ENCODE data around the gene OR5I1. TPM values are rescaled to one million over a fixed set of nuclear protein-coding genes. Genes with fewer than 3 reads are reported as not detected.
A peak's percentile ranks its signal among the peaks of the same experiment; 100 is the strongest.
"Not testable (repeated sequence)": the region's sequence is repeated elsewhere in the genome, so short reads cannot be mapped to it uniquely, and the experiment has no call there.

The OR5I1 gene
- not detected for polyA plus RNA-seq (ENCODE audit: low read depth in 6 of 6)

GRCh38 chr11:55936300-55936699, at the start of gene OR5I1:
Gene OR5I1 (minus strand): TSS chr11:55936400. CDS start chr11:55936400, 0 bp downstream.
- H3K4me1 Mint-ChIP-seq, result no peaks in the 10 kb centered on the region
- DNase-seq, result no peak
- H3K4me3 Mint-ChIP-seq, result no peak within 1 kb of the TSS
- H3K36me3 Mint-ChIP-seq, result no peaks in the 10 kb centered on the region
- ATAC-seq (ENCODE audit: low read depth in 2 of 2), result no peak
- H3K27me3 Mint-ChIP-seq, result no peaks in the 10 kb centered on the region
- H3K27ac Mint-ChIP-seq, result no peak within 1 kb of the TSS
- H3K9me3 Mint-ChIP-seq, result peaks cover 0 to 5% (median 0%) of the 10 kb centered on the region in 7 donors

- no peaks in the 10 kb centered on the region for H3K27me3 Mint-ChIP-seq
- no peak overlapping the region for H3K27ac Mint-ChIP-seq
- DNase-seq, result no peak
- no peaks in the 10 kb centered on the region for H3K36me3 Mint-ChIP-seq
- no peaks in the 10 kb centered on the region for H3K4me1 Mint-ChIP-seq
- peaks cover 2 to 9% (median 4%) of the 10 kb centered on the region in 7 donors for H3K9me3 Mint-ChIP-seq
- ATAC-seq (ENCODE audit: low read depth in 2 of 2), result no peak
- H3K4me3 Mint-ChIP-seq, result no peak overlapping the region
Observed at GRCh38 chr11:55970935-55971334, 34.7 kb upstream of the OR5I1 start.

- H3K9me3 Mint-ChIP-seq, result peaks cover 2 to 11% (median 4%) of the 10 kb centered on the region in 7 donors
- H3K4me1 Mint-ChIP-seq, result no peaks in the 10 kb centered on the region
- H3K27me3 Mint-ChIP-seq, result no peaks in the 10 kb centered on the region
- H3K4me3 Mint-ChIP-seq, result peak within 1 kb of the TSS in 1 of 8 donors; percentile 42
- no peaks in the 10 kb centered on the region for H3K36me3 Mint-ChIP-seq
- no peak for ATAC-seq (ENCODE audit: low read depth in 2 of 2)
- DNase-seq, result no peak
- no peak within 1 kb of the TSS for H3K27ac Mint-ChIP-seq
Observed at GRCh38 chr11:55969845-55970244, 33.6 kb upstream of the OR5I1 start, which contains the start of gene OR10AG1. Gene OR10AG1 (minus strand): TSS chr11:55969945. CDS start chr11:55969907, 38 bp downstream.

DNA sequence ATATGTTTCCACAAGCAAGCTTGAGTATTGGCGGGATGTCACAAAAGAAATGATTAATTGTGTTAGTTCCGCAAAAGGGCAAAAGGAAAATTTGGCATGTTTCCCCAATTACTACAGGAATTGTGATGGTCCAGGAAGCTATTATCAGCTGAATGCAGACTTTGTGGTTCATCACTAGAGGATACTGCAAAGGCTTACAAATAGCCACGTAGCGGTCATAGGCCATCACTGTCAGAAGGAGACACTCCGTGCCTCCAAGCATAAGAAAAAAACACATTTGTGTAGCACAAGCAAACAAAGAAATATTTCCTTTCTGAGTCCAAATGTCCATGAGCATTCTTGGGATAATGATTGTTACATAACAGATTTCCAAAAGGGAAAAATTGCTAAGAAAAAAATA, 31.7 kb upstream of the OR5I1 start:
- H3K4me3 Mint-ChIP-seq, result no peak overlapping the region
- H3K27ac Mint-ChIP-seq, result no peak overlapping the region
- no peaks in the 10 kb centered on the region for H3K27me3 Mint-ChIP-seq
- H3K36me3 Mint-ChIP-seq, result no peaks in the 10 kb centered on the region
- H3K9me3 Mint-ChIP-seq, result peaks cover 2 to 8% (median 5%) of the 10 kb centered on the region in 7 donors
- H3K4me1 Mint-ChIP-seq, result no peaks in the 10 kb centered on the region
- DNase-seq (no peak), ATAC-seq (ENCODE audit: low read depth in 2 of 2) (no peak)

DNA sequence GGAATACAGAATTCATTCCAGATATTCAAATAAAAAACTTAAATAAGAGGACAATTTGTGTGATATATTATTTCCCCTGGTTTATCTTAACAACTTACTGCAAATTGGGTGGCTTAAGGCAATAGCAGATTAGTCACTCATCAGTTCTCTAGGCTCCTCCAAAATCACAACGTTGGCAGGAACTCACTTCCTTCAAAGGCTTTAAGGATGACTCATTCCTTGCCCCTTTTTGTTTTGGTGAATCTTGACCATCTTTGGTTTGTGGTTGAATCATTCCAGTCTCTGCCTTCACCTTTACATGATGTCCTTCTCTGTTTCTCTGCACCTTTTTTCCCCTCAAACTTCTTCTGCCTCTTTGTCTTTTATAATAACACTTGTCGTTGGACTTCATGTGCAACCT, 30.2 kb upstream of the OR5I1 start:
- ATAC-seq (ENCODE audit: low read depth in 2 of 2) (no peak), DNase-seq (no peak)
- Mint-ChIP-seq H3K27ac (no peak overlapping the region), H3K4me3 (no peak overlapping the region), H3K36me3 (no peaks in the 10 kb centered on the region), H3K27me3 (no peaks in the 10 kb centered on the region), H3K4me1 (no peaks in the 10 kb centered on the region), H3K9me3 (peaks cover 0 to 4% (median 2%) of the 10 kb centered on the region in 7 donors)

DNA sequence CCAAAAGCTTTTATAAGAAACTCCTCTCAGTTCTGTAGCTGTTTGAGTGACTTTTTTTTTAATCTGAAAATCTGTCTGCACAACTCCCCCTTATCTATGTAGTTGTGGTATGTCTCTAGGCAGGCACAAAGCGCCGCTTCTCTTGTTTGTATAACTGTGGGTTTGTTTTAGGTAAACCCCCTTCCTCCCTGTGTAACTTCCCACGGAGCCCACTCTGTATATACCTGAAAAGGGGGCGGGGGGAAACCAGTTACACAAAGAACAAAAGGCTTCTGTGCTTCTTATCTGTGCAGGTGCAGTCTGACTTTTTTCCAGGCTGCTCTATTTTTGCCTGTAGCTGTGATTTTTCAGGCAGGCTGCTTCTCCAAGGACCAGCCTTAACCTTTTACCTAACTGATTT, 20.3 kb upstream of the OR5I1 start:
- no peaks in the 10 kb centered on the region for H3K4me1 Mint-ChIP-seq
- DNase-seq, result no peak
- peaks cover 0 to 2% (median 0%) of the 10 kb centered on the region in 7 donors for H3K9me3 Mint-ChIP-seq
- H3K27me3 Mint-ChIP-seq, result no peaks in the 10 kb centered on the region
- no peak for ATAC-seq (ENCODE audit: low read depth in 2 of 2)
- no peak overlapping the region for H3K4me3 Mint-ChIP-seq
- no peak overlapping the region for H3K27ac Mint-ChIP-seq
- no peaks in the 10 kb centered on the region for H3K36me3 Mint-ChIP-seq

- H3K4me3 Mint-ChIP-seq, result no peak overlapping the region
- DNase-seq, result no peak
Observed at GRCh38 chr11:55949330-55949729, 13.1 kb upstream of the OR5I1 start.

DNA sequence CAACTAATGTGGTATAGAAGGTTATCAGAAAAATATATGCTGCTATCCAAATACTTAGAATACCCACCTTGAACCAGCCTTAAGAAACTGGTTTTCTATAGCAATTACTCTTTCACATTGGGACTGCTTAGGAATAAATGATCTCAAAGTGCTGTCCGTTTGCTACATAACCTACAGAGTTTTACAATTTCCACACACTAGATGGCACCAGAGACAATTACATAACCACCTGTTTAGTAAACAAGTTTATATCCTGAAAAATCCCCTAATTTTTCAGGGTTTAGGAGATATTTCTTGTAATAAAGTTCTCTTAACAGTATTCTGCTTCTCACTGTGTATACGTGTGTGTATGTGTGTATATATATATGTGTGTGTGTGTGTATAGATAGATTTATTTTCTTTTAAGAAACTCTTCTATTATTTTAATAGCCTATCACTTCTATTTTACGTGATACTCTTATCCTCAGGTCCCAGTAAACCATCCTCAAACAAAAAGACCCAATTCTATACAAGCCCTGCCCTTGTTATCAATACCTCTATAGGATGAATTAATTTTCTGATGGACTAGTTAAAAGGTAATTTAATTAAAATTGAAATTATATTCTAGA, 6.7 kb upstream of the OR5I1 start:
- no peaks in the 10 kb centered on the region for H3K27me3 Mint-ChIP-seq

More at GRCh38 chr11:55949330-55949729, 13.1 kb upstream of the OR5I1 start:
- ATAC-seq (ENCODE audit: low read depth in 2 of 2), result no peak
- Mint-ChIP-seq H3K36me3 (no peaks in the 10 kb centered on the region), H3K9me3 (peaks cover 0 to 4% (median 0%) of the 10 kb centered on the region in 7 donors), H3K4me1 (no peaks in the 10 kb centered on the region), H3K27me3 (no peaks in the 10 kb centered on the region), H3K27ac (no peak overlapping the region)

DNA sequence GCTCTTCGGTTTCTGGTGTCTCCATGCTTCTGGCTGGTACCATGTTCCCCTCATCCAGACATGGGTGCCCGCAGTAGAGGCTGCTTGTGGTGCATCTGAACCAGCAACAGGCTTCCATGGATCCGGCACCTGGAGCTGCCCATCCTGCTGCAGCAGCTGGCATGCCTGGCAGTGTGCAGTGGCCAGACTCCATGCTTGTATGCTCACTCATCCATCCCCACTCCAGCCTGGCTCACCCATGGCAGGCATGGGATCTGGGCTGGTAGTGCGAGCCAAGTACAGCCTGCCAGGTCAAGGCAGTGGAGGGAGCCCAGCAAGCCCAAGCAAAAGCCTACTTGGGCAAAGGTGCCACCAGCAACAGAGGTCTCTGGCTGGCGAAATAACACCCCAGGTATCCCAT, 15.7 kb downstream of the OR5I1 start:
- no peak for DNase-seq
- Mint-ChIP-seq H3K4me3 (no peak overlapping the region), H3K27ac (no peak overlapping the region), H3K9me3 (peaks cover 0 to 22% (median 5%) of the 10 kb centered on the region in 7 donors), H3K36me3 (no peaks in the 10 kb centered on the region), H3K4me1 (no peaks in the 10 kb centered on the region), H3K27me3 (no peaks in the 10 kb centered on the region)
- ATAC-seq (ENCODE audit: low read depth in 2 of 2), result no peak

More for the DNA sequence above, 6.7 kb upstream of the OR5I1 start:
- DNase-seq (no peak), ATAC-seq (ENCODE audit: low read depth in 2 of 2) (no peak)
- no peaks in the 10 kb centered on the region for H3K4me1 Mint-ChIP-seq
- H3K4me3 Mint-ChIP-seq, result no peak overlapping the region
- no peak overlapping the region for H3K27ac Mint-ChIP-seq
- no peaks in the 10 kb centered on the region for H3K9me3 Mint-ChIP-seq
- H3K36me3 Mint-ChIP-seq, result no peaks in the 10 kb centered on the region

DNA sequence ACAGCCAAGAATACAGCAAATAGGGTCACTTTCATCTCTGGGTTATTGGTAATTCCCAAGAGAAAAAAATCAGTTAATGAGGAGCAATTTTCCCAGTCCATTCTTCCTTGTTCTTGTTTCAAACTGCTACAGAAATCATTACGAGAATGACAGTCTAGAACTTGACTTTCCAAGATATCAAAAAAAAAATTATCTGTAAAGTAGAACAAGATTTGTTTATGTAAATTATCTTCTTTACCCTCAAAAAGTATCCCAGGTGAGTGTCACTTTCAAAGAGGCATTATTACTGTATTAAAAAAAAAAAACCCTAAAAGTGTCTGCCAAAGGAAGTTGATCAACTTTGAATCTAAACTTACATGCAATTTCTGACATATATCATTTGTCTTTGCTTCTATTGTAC, 21.7 kb downstream of the OR5I1 start, which contains the start of gene OR5W2:
OR5W2 (minus strand) TSS at position 101 of the 400 bp plus-strand sequence; CDS start at position 101, 0 bp downstream.
- no peak for ATAC-seq (ENCODE audit: low read depth in 2 of 2)
- Mint-ChIP-seq H3K9me3 (peaks cover 0 to 14% (median 0%) of the 10 kb centered on the region in 7 donors), H3K27ac (peak within 1 kb of the TSS in 1 of 6 donors; percentile 59), H3K27me3 (no peaks in the 10 kb centered on the region), H3K4me3 (no peak within 1 kb of the TSS), H3K36me3 (no peaks in the 10 kb centered on the region), H3K4me1 (no peaks in the 10 kb centered on the region)
- no peak for DNase-seq

DNA sequence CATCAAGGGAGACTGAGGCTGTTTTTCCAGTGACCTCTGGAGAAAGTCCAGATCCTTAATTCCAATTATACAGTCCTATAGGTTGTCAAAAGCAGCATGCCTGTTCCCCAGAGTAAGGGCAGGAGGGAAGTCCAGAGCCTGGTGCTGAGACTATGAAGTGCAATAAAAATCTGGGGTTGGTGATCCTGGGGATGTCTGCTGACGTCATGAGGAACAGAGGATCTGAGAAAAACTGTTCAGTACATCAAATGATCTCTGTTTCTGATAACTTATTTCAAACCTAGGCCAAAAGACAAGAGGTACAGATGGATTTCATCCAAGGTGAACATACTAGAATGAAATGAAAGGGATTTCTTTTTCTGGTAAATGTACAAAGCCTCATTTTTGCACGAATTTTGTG, 33.9 kb downstream of the OR5I1 start:
- Mint-ChIP-seq H3K4me1 (no peaks in the 10 kb centered on the region), H3K9me3 (peaks cover 0 to 8% (median 3%) of the 10 kb centered on the region in 7 donors), H3K36me3 (no peaks in the 10 kb centered on the region), H3K27me3 (no peaks in the 10 kb centered on the region), H3K27ac (no peak overlapping the region), H3K4me3 (no peak overlapping the region)
- no peak for DNase-seq
- ATAC-seq (ENCODE audit: low read depth in 2 of 2), result no peak

DNA sequence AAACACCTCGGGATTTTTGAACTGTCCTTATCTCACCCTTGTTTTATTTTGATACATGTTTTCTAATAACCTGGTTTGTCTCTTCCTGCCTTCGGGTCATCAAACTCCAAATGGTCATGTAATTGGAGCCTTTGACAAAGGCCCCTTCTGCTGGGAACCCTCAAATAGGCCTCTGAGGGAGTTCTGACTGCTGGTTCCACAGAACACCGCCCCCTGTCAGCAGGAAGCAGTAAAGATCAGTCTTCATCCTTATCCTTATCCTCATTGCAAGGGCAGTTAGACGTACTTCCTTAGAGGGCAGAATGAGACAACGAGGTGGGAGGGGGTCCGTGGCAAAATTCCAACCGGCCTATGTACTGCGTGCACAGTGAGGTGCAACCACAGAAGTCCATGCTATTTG, 41.0 kb downstream of the OR5I1 start:
- Mint-ChIP-seq H3K4me1 (no peaks in the 10 kb centered on the region), H3K27ac (no peak overlapping the region)
- no peak for ATAC-seq (ENCODE audit: low read depth in 2 of 2)

GRCh38 chr11:55885481-55885880, 50.7 kb downstream of the OR5I1 start:
- not testable (repeated sequence) for H3K9me3 Mint-ChIP-seq; H3K27me3 Mint-ChIP-seq; H3K36me3 Mint-ChIP-seq; ATAC-seq (ENCODE audit: low read depth in 2 of 2); H3K4me1 Mint-ChIP-seq; H3K4me3 Mint-ChIP-seq; DNase-seq
- peak overlapping the region in 1 of 6 donors; percentile 7 for H3K27ac Mint-ChIP-seq

More for the DNA sequence above, 41.0 kb downstream of the OR5I1 start:
- H3K4me3 Mint-ChIP-seq, result no peak overlapping the region
- H3K27me3 Mint-ChIP-seq, result no peaks in the 10 kb centered on the region
- H3K36me3 Mint-ChIP-seq, result no peaks in the 10 kb centered on the region
- H3K9me3 Mint-ChIP-seq, result peaks cover 0 to 12% (median 7%) of the 10 kb centered on the region in 7 donors
- DNase-seq, result no peak

Data from naive B cell (primary cell).